ENCODE data around the gene PLCH1. TPM values are rescaled to one million over a fixed set of nuclear protein-coding genes. Genes with fewer than 3 reads are reported as not detected.

The PLCH1 gene
- total RNA-seq, 1 experiment from 2014 or later: 4.1 TPM

GRCh38 chr3:155553326-155553725, 191.5 kb downstream of the PLCH1 start:
- no TSS peak for BruUV-seq (replicated peaks)
- no peaks in the 10 kb centered on the region for H3K9me2 ChIP-seq (replicated peaks; ENCODE audit: low read length)
- H2AFZ ChIP-seq (ENCODE audit: low read length): no peak overlapping the region
- TF ChIP-seq EZH2phosphoT487 (IDR thresholded peaks at IDR 0.05; ENCODE audit: borderline replicate concordance, low read length) (no peak), EZH2 (IDR thresholded peaks at IDR 0.05; ENCODE audit: low read length, unreplicated experiment) (no peak), CTCF (conservative IDR thresholded peaks at IDR 0.05; ENCODE audit: low read depth, low read length) (no peak)
- H3K4me3 ChIP-seq (ENCODE audit: low read length): no peak overlapping the region
- H3K27ac ChIP-seq (ENCODE audit: low read length): no peak overlapping the region
- H3K4me2 ChIP-seq (ENCODE audit: low read length): no peak overlapping the region
- no peaks in the 10 kb centered on the region for H3K27me3 ChIP-seq (ENCODE audit: low read length)
- H3K4me1 ChIP-seq (ENCODE audit: insufficient read depth, low read length): no peaks in the 10 kb centered on the region
- H3F3A ChIP-seq (ENCODE audit: low read length, unreplicated experiment): no peaks in the 10 kb centered on the region
- H3K36me3 ChIP-seq (ENCODE audit: low read depth, low read length): no peaks in the 10 kb centered on the region
- no peaks in the 10 kb centered on the region for H4K20me1 ChIP-seq (ENCODE audit: low read length)
- ChIA-PET CTCF (no interaction called here), POLR2A (ENCODE audit: unreplicated experiment) (no interaction called here)
- H3K9ac ChIP-seq (ENCODE audit: low read length): no peak overlapping the region
- DNase-seq: no peak
- ATAC-seq: no peak
- H3K9me3 ChIP-seq (ENCODE audit: low read length): no peaks in the 10 kb centered on the region
- intact Hi-C loops (cut with micrococcal nuclease): no loop called here
- no peaks in the 10 kb centered on the region for H3K79me2 ChIP-seq (ENCODE audit: low read length)

DNA sequence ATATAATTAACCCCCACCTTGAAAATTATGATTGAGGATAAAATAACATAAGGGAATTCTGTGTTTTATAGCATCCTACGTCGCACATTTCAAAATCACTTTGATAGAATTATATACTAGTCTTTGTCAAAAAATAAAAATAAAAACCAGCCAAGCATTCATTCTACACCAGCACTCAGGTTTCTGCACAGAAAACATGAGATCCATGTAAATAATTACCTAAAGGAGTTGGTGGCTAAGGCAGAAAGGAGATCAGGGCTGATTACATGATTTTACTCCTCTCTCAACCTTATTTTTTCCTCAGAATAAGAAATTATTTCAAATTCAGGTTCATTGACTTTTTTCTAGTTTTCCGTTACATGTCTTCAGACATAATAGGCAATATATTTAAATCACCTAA, 194.5 kb downstream of the PLCH1 start:
- H3K9me2 ChIP-seq (replicated peaks; ENCODE audit: low read length): no peaks in the 10 kb centered on the region
- no peak overlapping the region for H3K9ac ChIP-seq (ENCODE audit: low read length)
- H3K36me3 ChIP-seq (ENCODE audit: low read depth, low read length): no peaks in the 10 kb centered on the region
- ATAC-seq (no peak), DNase-seq (no peak)
- H3K27ac ChIP-seq (ENCODE audit: low read length): no peak overlapping the region
- ChIA-PET POLR2A (ENCODE audit: unreplicated experiment) (no interaction called here), CTCF (no interaction called here)
- no peaks in the 10 kb centered on the region for H3K27me3 ChIP-seq (ENCODE audit: low read length)
- no peaks in the 10 kb centered on the region for H3K4me1 ChIP-seq (ENCODE audit: insufficient read depth, low read length)
- H3F3A ChIP-seq (ENCODE audit: low read length, unreplicated experiment): no peaks in the 10 kb centered on the region
- TF ChIP-seq EZH2 (IDR thresholded peaks at IDR 0.05; ENCODE audit: low read length, unreplicated experiment) (no peak), CTCF (conservative IDR thresholded peaks at IDR 0.05; ENCODE audit: low read depth, low read length) (no peak), EZH2phosphoT487 (IDR thresholded peaks at IDR 0.05; ENCODE audit: borderline replicate concordance, low read length) (no peak)
- no TSS peak for BruUV-seq (replicated peaks)
- H4K20me1 ChIP-seq (ENCODE audit: low read length): no peaks in the 10 kb centered on the region
- no peak overlapping the region for H3K4me3 ChIP-seq (ENCODE audit: low read length)
- intact Hi-C loops (cut with micrococcal nuclease): no loop called here
- no peak overlapping the region for H2AFZ ChIP-seq (ENCODE audit: low read length)
- no peaks in the 10 kb centered on the region for H3K9me3 ChIP-seq (ENCODE audit: low read length)
- no peaks in the 10 kb centered on the region for H3K79me2 ChIP-seq (ENCODE audit: low read length)
- H3K4me2 ChIP-seq (ENCODE audit: low read length): no peak overlapping the region

- Histone ChIP-seq H3K9ac (ENCODE audit: low read length) (no peak overlapping the region), H3K79me2 (ENCODE audit: low read length) (no peaks in the 10 kb centered on the region), H3K36me3 (ENCODE audit: low read depth, low read length) (no peaks in the 10 kb centered on the region), H3K4me1 (ENCODE audit: insufficient read depth, low read length) (no peaks in the 10 kb centered on the region), H2AFZ (ENCODE audit: low read length) (no peak overlapping the region), H3K9me2 (replicated peaks; ENCODE audit: low read length) (no peaks in the 10 kb centered on the region), H3F3A (ENCODE audit: low read length, unreplicated experiment) (no peaks in the 10 kb centered on the region), H3K4me2 (ENCODE audit: low read length) (no peak overlapping the region), H3K9me3 (ENCODE audit: low read length) (no peaks in the 10 kb centered on the region), H3K4me3 (ENCODE audit: low read length) (no peak overlapping the region), H4K20me1 (ENCODE audit: low read length) (no peaks in the 10 kb centered on the region), H3K27me3 (ENCODE audit: low read length) (no peaks in the 10 kb centered on the region), H3K27ac (ENCODE audit: low read length) (no peak overlapping the region)
- TF ChIP-seq EZH2phosphoT487 (IDR thresholded peaks at IDR 0.05; ENCODE audit: borderline replicate concordance, low read length) (no peak), EZH2 (IDR thresholded peaks at IDR 0.05; ENCODE audit: low read length, unreplicated experiment) (no peak), CTCF (conservative IDR thresholded peaks at IDR 0.05; ENCODE audit: low read depth, low read length) (no peak)
- no TSS peak for BruUV-seq (replicated peaks)
- ChIA-PET CTCF (no interaction called here), POLR2A (ENCODE audit: unreplicated experiment) (no interaction called here)
- DNase-seq (no peak), ATAC-seq (no peak)
- intact Hi-C loops (cut with micrococcal nuclease): no loop called here
Observed at GRCh38 chr3:155549087-155549486, 195.8 kb downstream of the PLCH1 start.
